Measurements from ENCODE around the gene SYNDIG1. TPM values are rescaled to one million over a fixed set of nuclear protein-coding genes. Genes with fewer than 3 reads are reported as not detected.

SYNDIG1 gene
- polyA plus RNA-seq, 1 of the 3 experiments (the other 2 are of a cell fraction), result not detected

GRCh38 chr20:24488064-24488799 is 18.8 kb downstream of the SYNDIG1 start:
- H3K4me3 ChIP-seq (ENCODE audit: low read depth in 2 of 2, low read length in 1 of 2), result no peak overlapping the region
- no peaks in the 10 kb centered on the region for H3K79me2 ChIP-seq (ENCODE audit: insufficient read depth)
- CTCF ChIA-PET, result interaction anchor here (1.2 kb wide), 1 partner anchor 13 kb away, joined by 3 read pairs; no protein-coding TSS in a partner anchor
- WGBS (ENCODE audit: low lambda C conversion rate), result 15% methylated on average over 8 of the region's 11 CpGs
- H3K27ac ChIP-seq (ENCODE audit: low read depth in 2 of 2, low read length in 1 of 2), result no peak overlapping the region
- no peaks in the 10 kb centered on the region for H3K27me3 ChIP-seq (ENCODE audit: insufficient read depth)
- H3K4me2 ChIP-seq, result no peak overlapping the region
- no peaks in the 10 kb centered on the region for H3K9me2 ChIP-seq
- no peaks in the 10 kb centered on the region for H3K9me3 ChIP-seq
- no peaks in the 10 kb centered on the region for H3K36me3 ChIP-seq (replicated peaks in 1 of 2; ENCODE audit: control insufficient read depth in 1 of 2, insufficient read depth in 2 of 2, low read length in 1 of 2)
- POLR2A ChIA-PET, result no interaction called here
- DNase-seq, result no peak
- no peak overlapping the region for H2AFZ ChIP-seq (ENCODE audit: low read depth)
- no peak overlapping the region for H3K9ac ChIP-seq
- H4K20me1 ChIP-seq (ENCODE audit: insufficient read depth), result no peaks in the 10 kb centered on the region
- no peak for TF ChIP-seq RAD21 (IDR thresholded peaks at IDR 0.05; ENCODE audit: low read length)
- no peak for TF ChIP-seq FOXJ3 (CRISPR knock-in tag; IDR thresholded peaks at IDR 0.05)
- no peak for TF ChIP-seq ELF1 (IDR thresholded peaks at IDR 0.05)
- TF ChIP-seq FOSL2 (IDR thresholded peaks at IDR 0.05; ENCODE audit: borderline replicate concordance, low read depth), result no peak
- no peak for TF ChIP-seq IRF3 (IDR thresholded peaks at IDR 0.05; ENCODE audit: low read depth, low read length)
- TF ChIP-seq MEF2A (IDR thresholded peaks at IDR 0.05; ENCODE audit: borderline replicate concordance, low read depth), result no peak
- TF ChIP-seq JUND (IDR thresholded peaks at IDR 0.05), result no peak
- no peak for TF ChIP-seq CHD2 (IDR thresholded peaks at IDR 0.05; ENCODE audit: low read length, partially characterized antibody)
- TF ChIP-seq MXI1 (IDR thresholded peaks at IDR 0.05; ENCODE audit: low read depth, low read length), result no peak
- TF ChIP-seq NRF1 (IDR thresholded peaks at IDR 0.05; ENCODE audit: low read depth, low read length), result no peak
- TF ChIP-seq GABPA (IDR thresholded peaks at IDR 0.05; ENCODE audit: low read depth), result no peak
- TF ChIP-seq MAX (IDR thresholded peaks at IDR 0.05; ENCODE audit: low read depth), result no peak
- no peak for TF ChIP-seq USF2 (IDR thresholded peaks at IDR 0.05; ENCODE audit: borderline replicate concordance, low read depth, low read length)
- no peaks in the 10 kb centered on the region for H3K4me1 ChIP-seq (ENCODE audit: control insufficient read depth in 1 of 2, insufficient read depth in 2 of 2, low read depth in 1 of 2, low read length in 1 of 2)
- H3F3A ChIP-seq (replicated peaks; ENCODE audit: insufficient read depth), result no peaks in the 10 kb centered on the region

GRCh38 chr20:24488800-24489175 is 19.4 kb downstream of the SYNDIG1 start:
- no peaks in the 10 kb centered on the region for H3F3A ChIP-seq (replicated peaks; ENCODE audit: insufficient read depth)
- no peaks in the 10 kb centered on the region for H4K20me1 ChIP-seq (ENCODE audit: insufficient read depth)
- no peak overlapping the region for H3K9ac ChIP-seq
- no peak overlapping the region for H2AFZ ChIP-seq (ENCODE audit: low read depth)
- POLR2A ChIA-PET, result no interaction called here
- H3K79me2 ChIP-seq (ENCODE audit: insufficient read depth), result no peaks in the 10 kb centered on the region
- H3K4me3 ChIP-seq (ENCODE audit: low read depth in 2 of 2, low read length in 1 of 2), result no peak overlapping the region
- no peaks in the 10 kb centered on the region for H3K36me3 ChIP-seq (replicated peaks in 1 of 2; ENCODE audit: control insufficient read depth in 1 of 2, insufficient read depth in 2 of 2, low read length in 1 of 2)
- no peak for DNase-seq
- no peaks in the 10 kb centered on the region for H3K9me2 ChIP-seq
- no peaks in the 10 kb centered on the region for H3K9me3 ChIP-seq
- no peaks in the 10 kb centered on the region for H3K4me1 ChIP-seq (ENCODE audit: control insufficient read depth in 1 of 2, insufficient read depth in 2 of 2, low read depth in 1 of 2, low read length in 1 of 2)
- H3K27ac ChIP-seq (ENCODE audit: low read depth in 2 of 2, low read length in 1 of 2), result no peak overlapping the region
- TF ChIP-seq ELF1 (IDR thresholded peaks at IDR 0.05) (no peak), EP300 (IDR thresholded peaks at IDR 0.05; ENCODE audit: borderline replicate concordance in 1 of 2, low read depth in 1 of 2, low read length in 1 of 2) (no peak), NRF1 (IDR thresholded peaks at IDR 0.05; ENCODE audit: low read depth, low read length) (no peak), PBX3 (IDR thresholded peaks at IDR 0.05) (no peak), RXRA (IDR thresholded peaks at IDR 0.05; ENCODE audit: borderline replicate concordance, low read depth) (no peak)
- 100% methylated on average over 1 of the region's 6 CpGs for WGBS (ENCODE audit: low lambda C conversion rate)
- no peak overlapping the region for H3K4me2 ChIP-seq
- CTCF ChIA-PET, result interaction anchor here (1.2 kb wide), 1 partner anchor 13 kb away, joined by 3 read pairs; no protein-coding TSS in a partner anchor
- H3K27me3 ChIP-seq (ENCODE audit: insufficient read depth), result no peaks in the 10 kb centered on the region

Measured in SK-N-SH (cell line).